HG03520 (cell line): ENCODE data around the gene STK11.

ENCODE experiments used
- ATAC-seq: cut with Tn5 transposase; IDR thresholded peaks from one replicate; pipeline ENCODE4 v1.9.1; 2021; ENCODE audit warnings: mild to moderate bottlenecking, moderate library complexity; ENCODE audit not compliant: unreplicated experiment

The STK11 gene

DNA sequence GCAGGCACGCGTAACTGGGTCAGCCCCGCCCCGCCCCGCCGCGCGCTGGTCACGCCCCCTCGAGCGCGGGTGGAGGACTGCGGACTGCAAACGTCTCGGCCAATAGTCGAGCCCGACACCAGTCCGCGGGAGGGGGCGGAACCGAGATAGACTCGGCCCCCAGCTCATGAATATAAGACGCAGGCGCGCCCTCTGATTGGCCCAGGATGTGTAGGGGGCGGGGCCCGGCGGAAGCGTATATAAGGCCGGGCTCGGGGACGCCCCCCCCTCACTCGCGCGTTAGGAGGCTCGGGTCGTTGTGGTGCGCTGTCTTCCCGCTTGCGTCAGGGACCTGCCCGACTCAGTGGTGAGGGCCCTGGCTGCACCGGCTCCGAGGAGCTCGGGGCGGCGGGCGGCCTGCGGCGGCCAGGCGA is 63.5 kb downstream of the STK11 start, which contains the start of gene CIRBP:
Gene CIRBP (plus strand): TSS at position 268 of the 413 bp plus-strand sequence. CDS start 1,602 bp downstream, outside the sequence.
- ATAC-seq: peak; percentile 58

GRCh38 chr19:1269478-1270212 is 64.1 kb downstream of the STK11 start:
- peak; percentile 19 for ATAC-seq

DNA sequence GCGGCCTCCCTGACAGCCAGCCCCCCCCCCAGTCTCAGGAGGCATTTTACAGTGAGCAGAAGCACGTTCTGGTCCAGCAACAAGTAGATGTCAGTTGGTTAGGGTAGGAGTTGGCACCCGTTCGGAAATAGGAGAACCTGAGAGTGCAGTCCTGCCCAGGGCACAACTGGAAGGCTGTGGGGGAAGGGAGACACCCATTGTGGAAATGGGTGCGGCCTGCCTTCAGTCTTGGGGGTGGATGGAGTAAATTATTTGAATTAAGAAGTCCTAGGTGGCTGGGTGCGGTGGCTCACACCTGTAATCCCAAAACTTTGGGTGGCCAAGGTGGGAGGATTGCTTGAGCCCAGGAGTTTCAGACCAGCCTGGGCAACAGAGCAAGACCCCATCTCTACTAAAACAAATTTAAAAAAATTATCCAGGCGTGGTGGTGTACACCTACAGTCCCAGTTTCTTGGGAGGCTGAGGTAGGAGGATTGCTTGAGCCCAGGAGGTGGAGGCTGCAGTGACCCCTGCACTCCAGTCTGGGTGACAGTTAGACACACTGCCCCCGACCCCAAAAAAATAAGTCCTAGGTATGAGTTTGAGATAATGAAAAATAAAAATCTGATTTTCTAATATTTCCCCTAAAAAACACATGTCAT is 64.8 kb downstream of the STK11 start:
- ATAC-seq: no peak

DNA sequence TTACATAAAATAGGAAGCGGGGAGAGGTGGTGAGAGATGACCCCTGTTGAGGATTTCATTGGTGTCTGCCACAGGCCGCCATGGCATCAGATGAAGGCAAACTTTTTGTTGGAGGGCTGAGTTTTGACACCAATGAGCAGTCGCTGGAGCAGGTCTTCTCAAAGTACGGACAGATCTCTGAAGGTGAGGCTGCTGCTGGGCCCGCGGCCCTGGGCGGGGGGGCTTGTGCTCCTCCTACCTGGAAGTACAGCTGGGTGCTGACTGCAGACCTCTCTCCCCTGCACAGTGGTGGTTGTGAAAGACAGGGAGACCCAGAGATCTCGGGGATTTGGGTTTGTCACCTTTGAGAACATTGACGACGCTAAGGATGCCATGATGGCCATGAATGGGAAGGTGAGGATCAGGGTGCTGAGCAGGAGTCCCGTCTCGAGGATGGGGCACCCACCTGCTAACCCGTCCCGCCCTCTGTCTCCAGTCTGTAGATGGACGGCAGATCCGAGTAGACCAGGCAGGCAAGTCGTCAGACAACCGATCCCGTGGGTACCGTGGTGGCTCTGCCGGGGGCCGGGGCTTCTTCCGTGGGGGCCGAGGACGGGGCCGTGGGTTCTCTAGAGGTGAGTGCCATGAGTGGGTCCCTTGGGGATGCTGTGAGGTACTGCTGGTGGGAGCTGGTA is 65.4 kb downstream of the STK11 start:
- ATAC-seq: no peak

- no peak for ATAC-seq
Measured at GRCh38 chr19:1271528-1272422, 66.2 kb downstream of the STK11 start.

DNA sequence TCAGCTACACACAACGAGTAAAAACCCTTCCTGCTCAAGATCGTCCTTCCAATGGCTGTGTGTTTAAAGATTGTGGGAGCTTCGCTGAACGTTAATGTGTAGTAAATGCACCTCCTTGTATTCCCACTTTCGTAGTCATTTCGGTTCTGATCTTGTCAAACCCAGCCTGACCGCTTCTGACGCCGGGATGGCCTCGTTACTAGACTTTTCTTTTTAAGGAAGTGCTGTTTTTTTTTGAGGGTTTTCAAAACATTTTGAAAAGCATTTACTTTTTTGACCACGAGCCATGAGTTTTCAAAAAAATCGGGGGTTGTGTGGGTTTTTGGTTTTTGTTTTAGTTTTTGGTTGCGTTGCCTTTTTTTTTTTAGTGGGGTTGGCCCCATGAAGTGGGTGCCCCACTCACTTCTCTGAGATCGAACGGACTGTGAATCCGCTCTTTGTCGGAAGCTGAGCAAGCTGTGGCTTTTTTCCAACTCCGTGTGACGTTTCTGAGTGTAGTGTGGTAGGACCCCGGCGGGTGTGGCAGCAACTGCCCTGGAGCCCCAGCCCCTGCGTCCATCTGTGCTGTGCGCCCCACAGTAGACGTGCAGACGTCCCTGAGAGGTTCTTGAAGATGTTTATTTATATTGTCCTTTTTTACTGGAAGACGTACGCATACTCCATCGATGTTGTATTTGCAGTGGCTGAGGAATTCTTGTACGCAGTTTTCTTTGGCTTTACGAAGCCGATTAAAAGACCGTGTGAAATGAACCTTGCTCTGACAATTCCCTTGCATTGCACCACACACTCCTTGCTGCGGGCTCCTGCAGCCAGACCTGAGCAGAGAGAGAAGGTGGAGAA is 67.1 kb downstream of the STK11 start:
- no peak for ATAC-seq

- no peak for ATAC-seq
Measured at GRCh38 chr19:1273263-1274041, 67.9 kb downstream of the STK11 start.

GRCh38 chr19:1274081-1274851 is 68.7 kb downstream of the STK11 start:
- no peak for ATAC-seq

- ATAC-seq: no peak
Measured at GRCh38 chr19:1274852-1275259, 69.3 kb downstream of the STK11 start.

DNA sequence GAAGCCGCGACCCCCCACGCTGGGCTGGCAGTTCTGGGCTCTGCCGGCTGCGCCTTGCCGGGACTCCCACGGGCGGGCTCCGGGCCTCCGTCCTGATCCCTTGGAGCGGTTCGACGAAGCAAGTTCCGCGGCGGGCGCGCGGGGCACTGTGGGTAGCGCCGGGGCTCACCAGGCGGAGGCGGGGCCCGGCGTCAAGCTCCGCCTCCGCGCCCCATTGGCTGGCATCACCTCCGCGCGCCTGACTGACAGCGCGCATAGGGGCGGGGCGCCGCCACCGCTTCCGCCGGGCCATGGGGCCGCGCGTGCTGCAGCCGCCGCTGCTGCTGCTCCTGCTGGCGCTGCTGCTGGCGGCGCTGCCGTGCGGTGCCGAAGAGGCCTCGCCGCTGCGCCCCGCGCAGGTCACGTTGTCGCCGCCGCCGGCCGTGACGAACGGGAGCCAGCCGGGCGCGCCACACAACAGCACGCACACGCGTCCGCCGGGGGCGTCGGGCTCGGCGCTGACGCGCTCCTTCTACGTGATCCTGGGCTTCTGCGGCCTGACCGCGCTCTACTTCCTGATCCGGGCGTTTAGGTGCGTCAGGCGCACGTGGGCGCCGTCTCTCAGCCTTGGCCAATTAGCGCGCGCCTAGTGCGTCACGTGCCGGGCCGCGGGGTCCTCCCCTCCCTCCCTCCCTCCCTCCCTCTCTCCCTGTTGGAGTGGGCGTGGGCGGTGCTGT is 69.8 kb downstream of the STK11 start, which contains the start of gene FAM174C:
Gene FAM174C (plus strand): TSS at position 271 of the 716 bp plus-strand sequence. CDS start 20 bp downstream, at position 291.
- peak; percentile 66 for ATAC-seq

DNA sequence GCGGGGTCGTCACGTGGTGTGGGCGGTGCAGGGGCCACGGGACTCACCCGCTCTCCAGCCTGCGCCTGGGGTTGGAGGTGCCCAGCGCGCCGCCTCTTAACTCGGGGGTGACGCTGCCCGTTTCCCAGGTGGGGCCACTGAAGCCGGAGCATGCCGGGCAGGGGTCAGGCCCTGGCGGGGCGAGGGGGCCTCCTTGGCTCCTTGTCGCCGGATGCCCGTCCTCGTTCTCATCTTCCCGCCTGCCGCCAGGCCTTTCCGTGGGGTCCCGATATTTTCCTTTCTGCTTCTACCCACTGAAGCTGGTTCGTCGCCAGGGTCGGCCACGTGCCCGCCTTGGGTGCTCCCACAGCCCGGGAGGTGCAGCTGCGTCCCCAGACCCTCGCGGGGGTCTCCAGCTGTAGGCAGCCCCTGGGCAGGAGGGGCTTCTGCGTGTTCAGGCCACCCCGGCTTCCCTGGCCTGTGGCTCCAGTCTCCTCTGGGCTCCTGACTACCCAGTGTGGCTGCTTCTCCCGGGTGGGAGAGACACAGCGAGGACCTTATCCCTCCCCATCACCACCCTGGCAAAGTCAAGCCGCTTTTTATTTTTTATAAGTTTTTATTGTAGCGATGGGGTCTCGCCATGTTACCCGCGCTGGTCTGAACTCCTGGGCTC is 70.5 kb downstream of the STK11 start:
- ATAC-seq: no peak

GRCh38 chr19:1276628-1277022 is 71.0 kb downstream of the STK11 start:
- ATAC-seq: no peak

GRCh38 chr19:1277061-1277460 is 71.5 kb downstream of the STK11 start:
- ATAC-seq: no peak
